Measurements from ENCODE around the gene ARVCF.

ARVCF gene

GRCh38 chr22:19961868-19962245, 54.8 kb downstream of the ARVCF start:
- no peak for DNase-seq (ENCODE audit: low spot score)

DNA sequence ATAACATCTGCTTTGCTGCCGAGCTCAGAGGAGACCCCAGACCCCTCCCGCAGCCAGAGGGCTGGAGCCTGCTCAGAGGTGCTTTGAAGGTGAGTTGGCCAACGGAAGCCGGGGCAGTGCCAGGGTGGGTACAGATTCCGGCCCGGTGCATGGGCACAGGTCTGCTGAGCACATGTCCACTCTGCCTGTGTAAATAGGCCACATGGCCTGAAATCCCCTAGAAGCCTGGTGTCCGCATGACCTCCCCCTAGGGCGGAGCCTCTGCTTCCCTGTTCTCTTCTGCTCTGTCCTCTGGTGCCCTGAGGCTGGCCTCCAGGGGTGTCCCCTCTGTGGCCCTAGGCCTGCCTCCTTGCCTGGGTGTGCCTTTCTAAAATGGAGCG, 55.4 kb downstream of the ARVCF start:
- no peak for DNase-seq (ENCODE audit: low spot score)

DNA sequence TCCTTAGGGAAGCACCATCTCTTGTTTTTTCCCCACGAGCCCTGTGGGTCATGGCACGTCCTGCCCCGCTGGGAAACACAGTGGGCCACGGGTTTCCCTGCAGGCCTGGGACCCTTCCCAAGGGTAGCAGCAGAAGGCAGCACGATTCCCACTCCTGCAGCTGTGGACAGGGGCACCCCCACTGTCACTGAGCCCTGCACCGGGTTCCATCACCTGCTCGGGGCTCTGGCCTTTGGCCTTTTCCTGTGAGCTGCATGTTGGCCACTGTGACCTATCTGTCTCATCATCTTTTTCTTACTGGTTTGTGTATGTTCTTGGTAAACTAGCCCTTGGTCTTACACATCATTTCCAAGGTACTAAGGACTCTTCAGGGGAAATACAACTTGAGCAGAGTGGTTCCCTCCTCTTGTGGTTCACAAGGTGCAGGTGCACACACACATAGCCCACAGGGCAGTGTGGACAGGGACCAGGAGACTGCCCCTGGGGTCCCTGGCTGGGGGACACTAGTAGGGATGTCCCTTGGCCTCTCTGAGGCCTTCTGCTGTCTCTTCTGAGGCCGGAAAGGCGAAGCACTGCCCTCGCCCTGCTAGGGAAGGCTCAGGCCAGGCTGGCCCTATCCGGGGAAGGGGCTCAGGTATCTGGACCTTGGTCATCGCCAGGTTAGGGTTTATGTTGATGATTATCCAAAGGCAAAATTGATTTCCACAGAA, 56.0 kb downstream of the ARVCF start:
- no peak for DNase-seq (ENCODE audit: low spot score)

- DNase-seq (ENCODE audit: low spot score) = no peak
Measured at GRCh38 chr22:19959587-19960490, 56.8 kb downstream of the ARVCF start.

DNA sequence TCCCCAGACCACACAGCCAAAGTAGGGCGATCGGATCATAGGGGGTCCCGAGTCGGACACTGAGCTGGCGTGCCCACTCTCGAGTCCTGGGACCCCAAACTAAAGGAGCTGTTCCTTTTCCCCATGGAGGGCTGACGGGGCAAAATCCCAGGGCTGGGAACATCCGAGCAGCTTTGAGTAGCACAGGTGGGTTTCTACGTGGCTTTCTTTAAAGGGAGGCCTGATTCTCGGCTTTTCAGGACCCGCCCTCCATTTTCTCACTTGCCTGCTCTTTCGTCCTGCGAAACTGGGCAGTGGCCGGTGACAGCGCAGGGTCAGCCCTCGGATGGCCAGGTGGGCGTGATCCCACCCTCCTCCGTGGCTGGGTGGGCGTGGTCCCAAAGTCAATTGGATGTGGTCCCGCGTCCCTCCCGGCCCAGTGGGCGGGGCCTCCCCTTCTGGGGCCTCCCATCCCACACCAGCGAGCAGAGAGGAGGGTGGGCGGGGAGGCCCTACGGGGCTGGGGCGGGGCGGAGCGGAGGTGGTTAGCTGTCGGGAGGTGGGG, 57.5 kb downstream of the ARVCF start:
- DNase-seq (ENCODE audit: low spot score) = peak; percentile 63

- no peak for DNase-seq (ENCODE audit: low spot score)
Measured at GRCh38 chr22:19958083-19959042, 58.3 kb downstream of the ARVCF start.

DNA sequence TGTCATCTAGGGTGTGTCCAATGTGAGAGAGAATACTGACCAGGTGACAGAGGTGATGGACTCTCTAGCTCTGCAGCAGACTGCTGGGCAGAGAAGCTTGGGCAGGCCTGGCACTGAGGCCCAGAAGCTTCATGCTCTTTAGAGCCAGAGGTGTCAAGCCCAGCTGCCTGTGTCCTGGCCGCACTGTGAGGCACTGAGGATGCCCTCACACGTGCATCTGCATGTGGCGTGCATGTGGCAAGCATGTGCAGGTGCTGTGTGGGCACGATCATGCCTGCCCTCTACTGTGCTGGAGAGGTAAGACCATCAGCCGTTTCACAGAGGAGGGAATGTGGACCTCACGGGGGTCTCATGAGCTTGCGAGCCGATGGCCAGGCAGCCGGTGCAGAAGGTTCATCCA, 59.2 kb downstream of the ARVCF start:
- no peak for DNase-seq (ENCODE audit: low spot score)

- DNase-seq (ENCODE audit: low spot score) = no peak
Measured at GRCh38 chr22:19955241-19956128, 61.1 kb downstream of the ARVCF start.

DNA sequence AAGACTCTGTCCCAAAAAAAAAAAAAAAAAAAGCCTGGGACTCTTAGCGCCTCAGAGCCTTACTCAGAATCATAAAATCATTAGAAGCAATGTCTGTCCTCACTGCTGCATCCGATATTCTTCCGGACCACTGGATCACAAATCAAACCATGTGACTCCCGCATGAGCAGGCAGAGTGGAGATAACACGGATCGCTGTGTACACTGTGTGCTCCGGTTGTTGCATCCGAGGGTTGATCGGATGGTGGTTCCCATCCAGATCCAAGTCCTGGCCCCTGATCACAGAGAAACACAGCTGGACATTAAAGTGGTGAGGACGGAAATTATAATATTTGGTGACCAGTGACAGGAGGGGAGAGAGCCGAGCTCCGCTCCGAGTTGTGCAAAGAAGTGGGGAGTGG, 65.3 kb downstream of the ARVCF start:
- DNase-seq (ENCODE audit: low spot score) = no peak

DNA sequence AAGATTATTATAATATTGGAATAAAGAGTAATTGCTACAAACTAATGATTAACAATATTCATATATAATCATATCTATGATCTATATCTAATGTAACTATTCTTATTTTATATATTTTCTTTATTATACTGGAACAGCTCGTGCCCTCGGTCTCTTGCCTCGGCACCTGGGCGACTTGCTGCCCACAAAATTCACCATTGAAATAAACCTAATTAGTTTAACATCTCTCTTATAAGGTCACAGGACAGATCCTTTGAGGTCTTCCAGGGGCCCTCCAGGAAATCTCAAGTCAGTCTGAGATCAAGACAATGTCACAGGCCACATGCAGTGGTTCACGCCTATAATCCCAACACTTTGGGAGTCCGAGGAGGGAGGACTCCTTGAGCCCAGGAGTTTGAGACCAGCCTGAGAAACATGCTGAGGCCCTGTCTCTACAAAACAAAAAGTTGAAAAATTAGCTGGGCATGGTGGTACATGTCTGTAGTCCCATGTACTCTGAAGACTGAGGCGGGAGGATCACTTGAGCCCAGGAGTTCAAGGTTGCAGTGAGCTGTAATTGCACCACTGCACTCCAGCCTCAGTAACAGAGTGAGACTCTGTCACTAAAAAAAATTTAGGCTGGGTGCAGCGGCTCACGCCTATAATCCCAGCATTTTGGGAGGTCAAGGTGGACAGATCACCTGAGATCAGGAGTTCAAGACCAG, 68.4 kb downstream of the ARVCF start:
- DNase-seq (ENCODE audit: low spot score) = no peak

DNA sequence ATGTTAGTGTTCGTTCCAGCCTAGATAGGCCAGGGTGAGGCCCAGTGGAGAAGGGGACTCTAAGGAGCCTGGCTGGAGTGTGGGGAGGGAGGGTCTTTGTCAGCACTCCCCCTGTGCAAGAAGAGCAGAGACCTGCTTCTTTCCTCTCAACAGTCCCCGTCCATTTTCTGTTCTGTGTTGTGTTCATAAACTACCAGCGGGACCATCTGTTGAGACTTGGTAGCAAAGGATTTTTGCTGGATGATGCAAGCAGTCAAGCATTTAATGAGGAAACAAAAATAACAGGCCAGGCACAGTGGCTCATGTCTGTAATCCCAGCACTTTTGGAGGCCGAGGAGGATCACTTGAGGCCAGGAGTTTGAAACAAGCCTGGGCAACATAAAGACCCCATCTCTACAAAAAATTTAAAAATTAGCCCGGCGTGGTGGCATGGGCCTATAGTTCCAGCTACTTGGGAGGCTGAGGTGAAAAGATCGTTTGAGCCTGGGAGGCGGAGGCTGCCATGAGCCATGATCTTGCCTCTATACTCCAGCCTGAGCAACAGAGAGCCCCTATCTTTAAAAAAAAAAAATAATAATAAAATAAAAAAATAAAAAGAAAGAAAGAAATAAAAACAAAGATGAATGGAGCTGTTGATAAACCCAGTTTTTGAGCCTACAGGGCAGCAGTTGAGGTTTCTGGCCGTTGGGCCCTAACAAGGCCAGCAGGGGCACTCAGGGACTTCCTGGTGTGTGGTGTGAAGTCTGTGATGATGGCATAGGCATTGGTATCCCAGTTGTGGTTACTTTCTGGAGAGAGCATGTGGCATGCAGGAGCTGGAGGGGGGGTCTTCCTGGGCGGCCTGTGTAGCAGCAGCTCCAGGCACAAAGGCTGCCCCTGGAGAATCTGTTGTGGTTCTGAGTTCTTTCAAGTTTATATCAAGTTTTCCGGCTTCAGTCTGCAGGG, 73.3 kb downstream of the ARVCF start:
- peak; percentile 72 for DNase-seq (ENCODE audit: low spot score)

DNA sequence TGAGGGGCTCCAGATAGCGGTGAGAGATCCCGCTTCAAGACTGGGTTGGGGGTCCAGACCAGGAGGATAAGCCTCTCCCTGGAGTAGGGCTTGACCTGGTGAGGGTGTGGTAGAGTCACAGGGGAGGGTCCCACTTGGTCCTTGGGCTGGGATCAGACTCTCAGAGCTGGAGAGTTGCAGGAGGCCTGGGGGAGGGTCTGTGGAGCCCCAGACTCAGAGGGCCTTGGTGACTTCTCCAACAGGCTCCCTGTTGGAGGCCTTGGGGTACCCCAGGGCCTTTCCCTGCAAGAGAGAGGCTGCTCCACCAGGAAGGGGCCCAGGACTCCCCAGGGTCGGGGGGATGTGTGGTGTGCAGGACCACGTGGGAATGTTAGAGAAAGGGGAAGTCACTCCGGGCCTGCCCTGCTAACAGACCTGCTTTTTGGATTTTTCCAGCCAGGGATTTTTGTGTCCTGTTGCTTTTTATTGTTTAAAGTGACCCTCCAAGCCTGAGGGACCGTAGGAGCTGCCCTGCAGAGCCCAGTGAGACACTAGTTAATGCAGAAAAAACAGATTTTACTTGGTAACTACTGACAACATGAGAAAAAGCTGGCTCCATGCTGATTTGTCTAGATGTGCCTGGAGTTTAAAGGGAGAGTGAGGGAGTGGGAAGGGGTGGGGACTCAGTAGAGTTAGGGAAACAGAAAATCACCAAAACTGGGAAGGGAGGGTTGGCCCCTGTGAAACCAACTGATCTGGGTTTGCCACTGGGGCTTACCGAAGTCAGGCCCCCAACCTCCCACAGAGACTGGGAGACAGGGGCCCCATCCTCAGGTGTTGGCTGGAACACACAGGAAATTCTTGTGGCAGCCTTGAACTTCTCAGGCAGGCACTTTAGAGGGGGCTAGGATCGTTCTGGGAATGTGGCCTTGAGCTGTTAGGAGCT, 74.2 kb downstream of the ARVCF start:
- DNase-seq (ENCODE audit: low spot score) = no peak

- DNase-seq (ENCODE audit: low spot score) = peak; percentile 37
Measured at GRCh38 chr22:19941365-19942082, 75.1 kb downstream of the ARVCF start, which contains the start of the genes COMT and TXNRD2. TSS of gene COMT (plus strand) at chr22:19941772. CDS start at chr22:19962527, 20,755 bp downstream. TSS of gene TXNRD2 (minus strand) at chr22:19941818. CDS start at chr22:19941803, 15 bp downstream.

DNA sequence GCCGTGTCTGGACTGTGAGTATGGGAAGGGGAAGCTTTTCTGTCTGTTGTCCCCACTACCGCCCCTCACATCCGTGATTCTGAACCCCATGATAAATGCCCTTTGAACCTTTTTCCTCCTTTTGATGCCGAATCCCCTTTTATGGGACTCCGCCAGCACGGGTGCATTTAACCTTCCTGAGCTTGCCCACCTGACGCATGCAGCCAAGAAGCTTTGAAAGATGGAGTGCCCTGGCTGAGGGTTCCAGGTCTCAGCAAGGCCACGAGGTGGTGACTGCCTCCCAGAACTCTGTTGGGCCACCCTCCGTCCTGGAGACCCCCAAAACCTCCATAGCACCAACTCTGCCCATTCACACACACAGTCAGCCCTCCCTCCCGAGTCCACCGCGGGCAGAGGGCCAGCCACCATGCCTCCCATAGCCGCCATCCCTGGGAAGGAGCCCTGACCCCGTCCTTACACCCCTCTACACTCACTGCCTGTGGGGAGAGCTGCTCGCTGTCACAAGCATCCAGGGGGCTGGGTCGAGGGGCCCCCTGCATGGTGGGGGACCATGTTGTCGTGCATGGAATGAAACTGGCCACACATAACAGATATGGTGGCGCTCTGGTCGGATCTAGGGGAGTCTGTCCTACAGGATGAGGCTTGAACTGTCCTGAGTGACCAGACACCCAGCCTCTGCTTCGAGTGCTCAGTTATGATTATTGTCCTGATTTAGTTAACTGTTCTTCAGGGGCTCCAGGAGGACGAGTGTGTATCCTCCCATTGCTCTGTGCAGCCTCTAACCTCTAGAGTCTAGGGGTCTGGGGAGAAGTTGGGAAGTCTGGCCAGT, 75.9 kb downstream of the ARVCF start:
- DNase-seq (ENCODE audit: low spot score) = no peak

DNA sequence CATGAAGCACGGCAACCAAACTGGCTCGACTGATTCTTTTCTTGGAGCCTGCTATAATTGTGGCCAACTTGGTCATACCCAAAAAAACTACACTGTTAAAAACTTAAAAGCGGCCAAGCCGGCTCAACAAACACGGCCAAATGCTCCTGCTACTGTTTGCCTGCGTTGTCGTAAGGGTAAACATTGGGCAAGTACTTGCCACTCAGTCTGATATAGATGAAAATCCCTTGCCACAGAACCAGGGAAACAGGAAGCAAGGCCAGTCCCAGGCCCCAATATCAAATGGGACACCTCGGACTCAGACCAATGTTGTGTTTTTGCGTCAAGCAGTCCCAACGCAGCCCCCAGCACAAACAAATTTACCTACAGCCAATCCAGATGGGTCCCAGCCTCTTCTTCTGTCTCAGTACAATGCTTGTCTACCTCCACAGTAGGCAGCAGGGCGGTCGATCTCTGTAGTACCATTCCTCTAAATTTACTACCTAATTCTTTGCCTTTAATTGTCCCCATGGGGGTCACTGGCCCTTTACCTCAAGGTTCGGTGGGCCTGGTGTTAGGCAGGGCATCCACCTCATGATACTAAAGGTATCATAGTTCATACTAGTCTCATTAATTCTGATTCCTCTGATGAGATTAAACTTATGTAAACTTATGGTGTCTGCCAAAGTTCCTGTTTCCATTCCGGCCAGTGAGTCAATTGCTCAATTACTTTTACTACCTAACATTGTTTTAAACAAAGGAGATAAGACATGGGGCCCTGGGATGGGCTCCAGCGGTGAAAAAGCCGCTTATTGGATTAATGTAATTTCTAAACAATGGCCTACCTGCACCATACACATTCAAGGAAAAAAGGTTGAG, 78.8 kb downstream of the ARVCF start:
- DNase-seq (ENCODE audit: low spot score) = no peak

Data from SW480 (cell line).